NK-92 (cell line): ENCODE data around the gene PHACTR1.

Source experiments
- DNase-seq: peaks from one replicate; lab custom pipeline; 2025; ENCODE audit not compliant: unreplicated experiment; lab: John Stamatoyannopoulos, UW

PHACTR1 gene

GRCh38 chr6:12976366-12976765 is 259.8 kb downstream of the PHACTR1 start:
- DNase-seq: no peak

GRCh38 chr6:12977206-12977605 is 260.6 kb downstream of the PHACTR1 start:
- DNase-seq: no peak

DNA sequence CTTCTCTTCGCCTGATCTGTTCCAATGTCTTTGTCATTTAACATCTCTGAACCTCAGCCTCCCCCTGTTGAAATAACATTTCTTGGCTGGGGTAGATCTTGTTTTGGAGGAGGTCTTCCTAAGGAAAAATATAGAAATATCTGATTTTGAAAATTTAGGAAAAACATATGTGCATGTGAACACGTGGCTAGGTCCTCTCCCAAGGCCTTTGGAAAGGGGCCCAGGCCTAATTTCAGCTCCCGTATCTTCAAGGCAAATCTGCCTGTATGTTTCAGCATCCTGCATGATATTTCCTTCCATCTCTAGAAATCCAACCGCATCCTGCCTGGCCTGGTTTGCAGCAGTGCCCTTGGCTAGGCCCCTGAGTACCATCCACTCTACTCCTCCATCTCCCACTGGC is 261.2 kb downstream of the PHACTR1 start:
- DNase-seq: no peak

DNA sequence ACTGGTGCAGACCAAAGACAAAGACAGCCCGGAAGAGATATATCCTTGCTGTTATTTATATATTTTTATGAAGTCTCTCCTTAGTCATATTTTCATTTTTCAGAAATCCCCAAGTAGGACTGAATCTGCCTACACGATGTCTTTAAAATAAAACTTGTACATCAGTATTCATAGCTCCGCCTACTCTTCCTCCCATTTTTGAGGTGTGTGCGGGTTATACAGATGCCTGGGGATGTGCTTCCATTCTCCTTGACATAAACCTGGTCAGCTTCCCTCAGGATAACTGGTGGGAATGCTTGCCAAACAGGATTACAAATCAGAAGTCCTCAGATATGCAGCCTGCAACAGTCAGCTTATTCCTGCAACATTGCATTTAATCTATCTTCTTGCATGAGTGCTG is 264.2 kb downstream of the PHACTR1 start:
- no peak for DNase-seq

- DNase-seq: no peak
Measured at GRCh38 chr6:12984776-12985175, 268.2 kb downstream of the PHACTR1 start.

- no peak for DNase-seq
Measured at GRCh38 chr6:12987783-12988182, 271.2 kb downstream of the PHACTR1 start.

DNA sequence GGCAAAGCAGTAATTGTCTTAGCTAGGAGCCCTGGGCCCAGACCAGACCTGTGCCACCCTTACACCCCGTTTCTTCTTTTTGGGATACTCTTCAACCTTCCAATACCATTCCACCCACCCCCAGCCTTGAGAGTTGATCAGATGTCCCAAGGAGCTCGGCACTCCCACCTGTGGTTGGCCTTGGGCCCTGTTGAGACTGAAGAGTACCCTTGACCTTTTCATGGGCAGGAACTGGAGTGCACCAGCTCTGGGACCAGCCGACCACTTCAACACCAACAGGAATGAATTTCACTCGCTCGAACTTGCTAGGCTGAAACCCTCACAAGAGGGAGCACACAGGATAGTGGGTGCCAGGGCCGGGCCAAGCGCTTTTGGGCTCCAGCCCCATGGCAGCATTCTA is 273.6 kb downstream of the PHACTR1 start:
- DNase-seq: no peak

- DNase-seq: no peak
Measured at GRCh38 chr6:12991435-12991834, 274.9 kb downstream of the PHACTR1 start.

DNA sequence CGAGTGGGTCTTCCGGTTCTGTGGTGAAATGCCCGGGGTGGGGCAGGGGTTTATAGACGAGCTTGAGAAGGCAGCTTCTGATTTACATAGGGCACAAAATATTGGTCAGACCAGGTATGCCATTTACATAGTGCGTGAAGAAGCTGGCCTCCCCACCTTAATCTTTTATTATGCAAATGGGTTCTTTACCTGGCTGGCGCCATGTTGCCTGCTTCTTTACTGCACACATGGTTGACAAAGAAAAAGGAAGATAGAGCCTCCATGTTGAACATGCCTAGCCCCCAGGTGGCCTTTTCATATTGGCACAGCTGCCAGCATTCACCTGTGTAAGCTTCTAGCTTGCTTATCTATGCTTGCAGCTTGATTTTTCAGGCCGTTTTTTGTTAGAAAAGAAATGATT is 276.2 kb downstream of the PHACTR1 start:
- no peak for DNase-seq

- DNase-seq: no peak
Measured at GRCh38 chr6:12993283-12993898, 276.8 kb downstream of the PHACTR1 start.

GRCh38 chr6:12995419-12995818 is 278.9 kb downstream of the PHACTR1 start:
- DNase-seq: no peak

- no peak for DNase-seq
Measured at GRCh38 chr6:13000537-13000936, 284.0 kb downstream of the PHACTR1 start.

DNA sequence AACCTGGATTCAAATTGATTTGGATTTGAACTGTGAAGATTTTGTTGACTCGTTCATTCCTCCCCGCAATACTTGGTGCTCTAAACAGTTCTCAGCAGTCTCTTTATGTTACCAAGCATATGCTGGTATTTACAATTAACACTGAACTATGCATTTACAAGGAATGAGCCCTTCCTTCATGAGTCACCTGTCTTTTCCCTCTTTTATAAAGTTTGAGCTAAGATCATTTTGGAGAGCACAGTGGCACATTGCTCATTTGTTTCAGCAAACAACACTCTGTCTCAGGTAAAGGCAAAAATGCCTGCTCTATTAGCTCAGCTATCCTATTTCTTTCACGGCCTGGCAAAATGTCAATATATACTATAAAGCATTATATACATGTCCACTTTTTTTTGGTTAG is 285.4 kb downstream of the PHACTR1 start:
- DNase-seq: no peak

- no peak for DNase-seq
Measured at GRCh38 chr6:13004601-13005000, 288.0 kb downstream of the PHACTR1 start.

DNA sequence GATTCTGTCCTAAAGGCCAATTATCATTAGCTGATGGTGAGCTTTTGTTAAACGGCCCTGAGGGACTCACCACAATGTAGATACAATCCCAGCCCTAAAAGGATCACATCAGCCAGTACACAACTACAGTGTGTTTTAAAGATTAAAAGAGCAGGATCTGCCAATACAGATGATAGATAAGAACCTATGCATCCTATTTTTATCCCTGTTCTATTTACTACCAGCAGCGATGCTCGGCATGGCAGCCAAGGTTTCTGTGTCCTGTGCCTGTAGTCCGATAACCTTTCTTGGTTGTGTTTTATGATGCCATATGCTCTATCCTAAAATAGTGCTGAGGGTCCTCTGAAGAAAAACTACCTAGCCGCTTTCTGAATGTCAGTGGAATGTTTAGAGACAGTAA is 289.4 kb downstream of the PHACTR1 start:
- no peak for DNase-seq

- no peak for DNase-seq
Measured at GRCh38 chr6:13006578-13007300, 290.2 kb downstream of the PHACTR1 start.

- no peak for DNase-seq
Measured at GRCh38 chr6:13007744-13008143, 291.2 kb downstream of the PHACTR1 start.

GRCh38 chr6:13009031-13009430 is 292.5 kb downstream of the PHACTR1 start:
- no peak for DNase-seq

- DNase-seq: no peak
Measured at GRCh38 chr6:13009461-13009860, 292.9 kb downstream of the PHACTR1 start.

DNA sequence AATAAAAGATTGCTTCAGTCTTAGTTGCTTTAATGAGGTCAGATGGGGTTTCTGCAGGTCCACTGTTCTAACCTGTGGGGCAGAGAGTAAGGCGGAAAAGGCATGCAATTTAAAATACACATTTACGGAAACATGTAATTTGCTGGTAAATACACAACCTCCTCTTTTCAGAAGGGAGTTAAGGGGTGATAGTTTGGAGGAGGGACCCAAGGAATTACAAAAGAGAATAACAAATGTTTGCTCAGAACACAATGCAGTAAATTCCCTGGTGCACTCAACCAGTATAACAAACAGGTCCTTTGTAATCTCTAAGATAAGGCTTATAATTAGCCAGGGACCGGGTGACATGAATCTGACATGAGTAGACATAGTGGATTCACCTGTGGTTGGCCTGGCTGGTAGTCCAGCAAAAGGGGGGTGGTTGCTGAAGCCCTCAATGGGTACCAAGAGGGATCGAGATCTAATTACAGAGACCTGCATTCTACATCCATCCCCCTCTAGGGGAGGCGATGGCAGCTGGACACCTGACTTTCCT is 295.1 kb downstream of the PHACTR1 start:
- no peak for DNase-seq

DNA sequence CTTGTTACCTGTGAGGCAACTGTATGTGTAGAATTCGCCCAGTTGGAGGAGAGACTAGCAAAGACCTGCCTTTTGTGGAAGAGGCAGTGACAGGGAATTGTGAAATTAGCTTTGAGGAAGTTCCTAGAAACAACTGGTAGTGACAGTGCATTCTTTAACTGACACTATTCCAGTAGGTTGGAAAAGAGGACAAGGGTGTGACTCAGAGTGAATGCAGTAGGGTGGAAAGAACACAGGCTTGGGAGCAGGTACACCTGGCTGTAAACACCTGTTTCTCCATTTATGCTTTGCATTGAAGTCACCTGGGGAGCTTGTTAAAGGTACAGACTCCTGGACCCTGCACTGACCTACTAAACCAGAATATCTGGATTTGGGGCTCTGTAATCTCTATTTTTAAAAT is 295.7 kb downstream of the PHACTR1 start:
- DNase-seq: no peak

DNA sequence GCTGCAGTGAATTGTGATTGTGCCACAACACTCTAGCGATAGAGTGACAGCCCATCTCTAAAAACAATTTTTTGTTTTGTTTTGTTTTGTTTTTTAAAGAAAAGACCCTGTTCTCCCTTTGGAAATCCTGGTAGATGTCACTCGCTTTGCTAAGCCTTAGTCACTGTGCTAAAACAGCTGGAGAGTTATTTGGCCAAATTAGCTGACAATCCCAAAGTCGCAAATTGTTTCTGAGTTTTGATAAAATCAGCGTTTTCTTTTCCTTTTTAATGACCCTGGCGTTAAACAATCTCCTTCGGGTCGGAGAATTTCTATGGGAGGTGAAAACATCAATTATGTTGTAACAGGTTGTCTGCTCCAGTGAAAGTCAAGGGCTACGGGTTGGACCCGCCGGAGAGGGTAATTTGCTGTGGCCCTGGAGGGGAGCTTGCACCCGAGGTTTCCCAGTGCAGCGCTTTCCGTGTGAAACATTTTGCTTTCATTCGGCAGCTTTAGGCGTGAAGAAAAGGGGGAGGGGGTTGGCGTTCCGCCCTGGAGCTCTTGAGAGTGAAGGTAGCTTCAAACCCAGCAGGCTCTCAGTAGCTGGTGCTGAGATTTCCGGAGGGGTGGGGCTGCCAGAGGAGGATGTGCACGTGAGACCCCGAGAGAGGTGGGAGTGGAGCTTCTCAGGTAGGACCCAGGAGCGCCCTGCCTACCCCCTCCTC is 296.6 kb downstream of the PHACTR1 start:
- DNase-seq: no peak
